Tibial artery (tissue), 4 donors: ENCODE results near the gene WDTC1.

Experiments used
- DNase-seq, 2 donors: peaks; one replicate each; pipeline ENCODE4 v3.0.0-alpha.2; 2019
- H3K27ac ChIP-seq, 2 donors: fragments of 200-600 bp; sonication (generic) in 1 of 2; 1 replicate in 1 of 2; 2 replicates in 1 of 2; pipeline ENCODE4 v1.5.1; 2018 to 2019; ENCODE audit warnings: mild to moderate bottlenecking in 1 of 2
- H3K27me3 ChIP-seq, 2 donors: fragments of 200-600 bp; sonication (generic) in 1 of 2; one replicate each; pipeline versions ENCODE4 v1.5.1 to v1.6.0; 2016 to 2019
- H3K36me3 ChIP-seq, 3 donors: fragments of 200-600 bp; sonication (generic) in 2 of 3; one replicate each; pipeline ENCODE4 v1.5.1; 2016 to 2019; ENCODE audit warnings: mild to moderate bottlenecking in 2 of 3
- H3K4me1 ChIP-seq, 4 donors: fragments of 200-600 bp; sonication (generic) in 2 of 4; 1 replicate in 3 of 4; 2 replicates in 1 of 4; pipeline ENCODE4 v1.5.1; 2016 to 2019
- H3K4me3 ChIP-seq, 2 donors: fragments of 200-600 bp; sonication (generic) in 1 of 2; 1 replicate in 1 of 2; 2 replicates in 1 of 2; pipeline ENCODE4 v1.5.1; 2018 to 2019; ENCODE audit warnings: mild to moderate bottlenecking in 2 of 2
- H3K9me3 ChIP-seq, 3 donors: fragments of 200-600 bp; sonication (generic) in 1 of 3; one replicate each; pipeline ENCODE4 v1.5.1; 2016 to 2019
- intact Hi-C: fragments of 100-400 bp; cut with DNase I; formaldehyde crosslinking; loops from one replicate; pipeline ENCODE4 v1.15.0; 2023; ENCODE audit warnings: low total_unique reads
- TF ChIP-seq, protein P1 (sequence below), 2 experiments: fragments of 200-600 bp in 1 of 2; fragments of 450-650 bp in 1 of 2; IDR thresholded peaks; one replicate each; pipeline ENCODE4 v1.5.1; 2017 to 2019; ENCODE audit warnings: antibody characterized with exemption in 2 of 2, mild to moderate bottlenecking in 1 of 2, moderate library complexity in 1 of 2

WDTC1 gene

GRCh38 chr1:27246194-27246593 lies 11.8 kb downstream of the WDTC1 start:
- TF ChIP-seq, protein P1, sequence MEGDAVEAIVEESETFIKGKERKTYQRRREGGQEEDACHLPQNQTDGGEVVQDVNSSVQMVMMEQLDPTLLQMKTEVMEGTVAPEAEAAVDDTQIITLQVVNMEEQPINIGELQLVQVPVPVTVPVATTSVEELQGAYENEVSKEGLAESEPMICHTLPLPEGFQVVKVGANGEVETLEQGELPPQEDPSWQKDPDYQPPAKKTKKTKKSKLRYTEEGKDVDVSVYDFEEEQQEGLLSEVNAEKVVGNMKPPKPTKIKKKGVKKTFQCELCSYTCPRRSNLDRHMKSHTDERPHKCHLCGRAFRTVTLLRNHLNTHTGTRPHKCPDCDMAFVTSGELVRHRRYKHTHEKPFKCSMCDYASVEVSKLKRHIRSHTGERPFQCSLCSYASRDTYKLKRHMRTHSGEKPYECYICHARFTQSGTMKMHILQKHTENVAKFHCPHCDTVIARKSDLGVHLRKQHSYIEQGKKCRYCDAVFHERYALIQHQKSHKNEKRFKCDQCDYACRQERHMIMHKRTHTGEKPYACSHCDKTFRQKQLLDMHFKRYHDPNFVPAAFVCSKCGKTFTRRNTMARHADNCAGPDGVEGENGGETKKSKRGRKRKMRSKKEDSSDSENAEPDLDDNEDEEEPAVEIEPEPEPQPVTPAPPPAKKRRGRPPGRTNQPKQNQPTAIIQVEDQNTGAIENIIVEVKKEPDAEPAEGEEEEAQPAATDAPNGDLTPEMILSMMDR (IDR thresholded peaks at IDR 0.05): no peak
- no peak overlapping the region for H3K27ac ChIP-seq
- intact Hi-C loops: no loop called here
- no peak overlapping the region for H3K4me3 ChIP-seq
- H3K36me3 ChIP-seq: peaks cover 0 to 6% (median 0%) of the 10 kb centered on the region in 3 donors
- no peaks in the 10 kb centered on the region for H3K9me3 ChIP-seq
- no peak for DNase-seq
- no peaks in the 10 kb centered on the region for H3K27me3 ChIP-seq
- H3K4me1 ChIP-seq: peaks cover 0 to 2% (median 0%) of the 10 kb centered on the region in 4 donors

DNA sequence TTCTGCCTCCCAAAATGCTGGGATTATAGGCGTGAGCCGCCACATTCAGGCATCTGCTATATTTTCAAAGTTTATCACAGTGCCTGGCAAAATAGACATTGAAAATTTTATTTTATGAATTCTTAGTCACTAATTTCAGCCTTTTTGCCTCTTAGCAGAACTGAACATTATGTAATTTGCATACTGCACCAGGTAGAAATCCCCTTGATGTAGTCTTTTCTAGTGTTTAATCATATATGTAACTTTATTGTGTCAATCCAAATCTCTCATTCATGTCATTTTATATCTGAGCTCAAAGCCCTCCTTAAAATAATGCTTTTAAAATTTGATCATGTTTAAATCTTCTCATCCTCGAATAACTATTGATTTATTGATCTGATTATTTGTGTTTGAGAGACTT lies 19.2 kb downstream of the WDTC1 start:
- TF ChIP-seq, protein P1 (IDR thresholded peaks at IDR 0.05): no peak
- Histone ChIP-seq H3K4me1 (no peaks in the 10 kb centered on the region), H3K9me3 (no peaks in the 10 kb centered on the region), H3K27ac (no peak overlapping the region), H3K36me3 (no peaks in the 10 kb centered on the region), H3K27me3 (no peaks in the 10 kb centered on the region), H3K4me3 (no peak overlapping the region)
- no peak for DNase-seq
- intact Hi-C loops: no loop called here

DNA sequence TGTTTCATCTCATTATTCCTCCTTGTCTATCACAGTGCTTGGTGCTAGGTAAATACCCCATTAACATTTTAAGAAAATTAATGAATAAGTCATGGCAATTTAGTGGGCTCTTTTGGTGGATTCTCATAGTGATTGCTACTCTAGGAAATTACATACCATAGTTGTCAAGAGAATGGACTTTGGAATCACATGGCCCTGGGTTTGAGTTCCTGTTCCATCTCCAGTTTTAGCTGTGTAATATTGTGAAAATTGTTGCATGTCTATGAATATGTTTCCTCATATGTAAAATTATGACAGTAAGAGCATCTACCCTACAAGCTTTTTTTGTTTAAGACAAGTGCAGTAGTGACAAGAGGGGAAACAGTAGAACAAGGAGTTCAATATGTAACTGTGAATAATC lies 20.7 kb downstream of the WDTC1 start:
- DNase-seq: no peak
- no peaks in the 10 kb centered on the region for H3K4me1 ChIP-seq
- TF ChIP-seq, protein P1 (IDR thresholded peaks at IDR 0.05): no peak

GRCh38 chr1:27257155-27257554 lies 22.7 kb downstream of the WDTC1 start:
- no peaks in the 10 kb centered on the region for H3K9me3 ChIP-seq
- no peak overlapping the region for H3K27ac ChIP-seq
- TF ChIP-seq, protein P1 (IDR thresholded peaks at IDR 0.05): no peak
- intact Hi-C loops: no loop called here
- no peaks in the 10 kb centered on the region for H3K27me3 ChIP-seq
- H3K4me1 ChIP-seq: no peaks in the 10 kb centered on the region
- peaks cover 0 to 11% (median 0%) of the 10 kb centered on the region in 3 donors for H3K36me3 ChIP-seq
- no peak overlapping the region for H3K4me3 ChIP-seq
- no peak for DNase-seq

More for the DNA sequence above, 20.7 kb downstream of the WDTC1 start:
- H3K27ac ChIP-seq: no peak overlapping the region
- H3K4me3 ChIP-seq: no peak overlapping the region
- intact Hi-C loops: no loop called here
- H3K9me3 ChIP-seq: no peaks in the 10 kb centered on the region
- no peaks in the 10 kb centered on the region for H3K36me3 ChIP-seq
- H3K27me3 ChIP-seq: no peaks in the 10 kb centered on the region

DNA sequence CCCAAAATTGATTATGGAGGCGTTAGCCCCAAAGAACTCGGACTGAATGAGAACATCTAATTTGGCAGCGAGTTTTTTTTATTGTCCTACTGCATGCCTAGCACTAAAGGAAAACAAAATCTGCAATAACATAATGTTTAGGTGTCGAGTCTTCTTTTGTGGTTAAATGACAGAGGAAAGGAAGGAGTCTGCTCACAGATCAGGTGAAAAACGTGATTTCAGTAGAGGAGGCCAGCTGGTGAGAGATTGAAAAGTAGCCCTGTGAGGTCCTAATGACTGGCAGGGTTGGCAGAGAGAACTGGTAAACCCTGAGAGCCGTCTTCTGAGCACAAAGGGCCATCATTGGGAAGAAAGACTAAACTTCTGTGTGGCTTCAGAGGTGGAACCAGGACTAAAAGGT lies 24.2 kb downstream of the WDTC1 start:
- intact Hi-C loops: no loop called here
- Histone ChIP-seq H3K27ac (no peak overlapping the region), H3K4me1 (no peaks in the 10 kb centered on the region), H3K9me3 (no peaks in the 10 kb centered on the region), H3K4me3 (no peak overlapping the region), H3K27me3 (no peaks in the 10 kb centered on the region), H3K36me3 (peaks cover 1 to 25% (median 8%) of the 10 kb centered on the region in 3 donors)
- TF ChIP-seq, protein P1 (IDR thresholded peaks at IDR 0.05): no peak
- DNase-seq: no peak

DNA sequence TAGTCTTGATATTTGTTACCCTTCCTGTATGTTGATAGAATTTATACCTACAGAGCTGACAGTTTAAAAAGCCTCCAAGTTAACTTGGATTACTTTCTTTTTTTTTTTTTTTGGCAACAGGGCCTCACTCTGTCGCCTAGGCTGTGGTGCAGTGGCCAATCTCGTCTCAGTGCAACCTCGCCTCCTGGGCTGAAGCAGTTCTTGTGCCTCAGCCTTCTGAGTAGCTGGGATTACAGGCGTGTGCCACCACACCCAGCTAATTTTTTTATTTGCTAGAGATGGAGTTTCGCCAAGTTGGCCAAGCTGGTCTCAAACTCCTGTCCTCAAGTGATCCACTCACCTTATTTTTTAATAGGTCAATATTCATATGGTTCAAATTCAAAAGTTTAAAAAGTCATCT lies 32.7 kb downstream of the WDTC1 start:
- Histone ChIP-seq H3K36me3 (peaks cover 22 to 39% (median 29%) of the 10 kb centered on the region in 3 donors), H3K27ac (no peak overlapping the region), H3K27me3 (no peaks in the 10 kb centered on the region), H3K4me3 (no peak overlapping the region), H3K4me1 (no peaks in the 10 kb centered on the region), H3K9me3 (no peaks in the 10 kb centered on the region)
- DNase-seq: no peak
- TF ChIP-seq, protein P1 (IDR thresholded peaks at IDR 0.05): no peak
- intact Hi-C loops: no loop called here
